Peyer's patch (tissue), 4 donors: Measurements from ENCODE around the gene GOLT1B.

Source experiments
- CTCF ChIP-seq, 6 experiments: fragments of 450-650 bp in 4 of 6; fragments of 200-600 bp in 2 of 6; sonication (generic) in 1 of 6; IDR thresholded peaks; one replicate each; pipeline ENCODE4 v1.5.1; 2017 to 2019; ENCODE audit warnings: antibody characterized with exemption in 6 of 6, mild to moderate bottlenecking in 3 of 6, moderate library complexity in 1 of 6
- POLR2A ChIP-seq, 2 donors: fragments of 450-650 bp; IDR thresholded peaks; one replicate each; pipeline ENCODE4 v1.5.1; 2017; ENCODE audit warnings: antibody characterized with exemption in 2 of 2, mild to moderate bottlenecking in 2 of 2, moderate library complexity in 2 of 2

- no peak for TF ChIP-seq CTCF (IDR thresholded peaks at IDR 0.05)
- no peak for TF ChIP-seq POLR2A (IDR thresholded peaks at IDR 0.05)
Measured at GRCh38 chr12:21476949-21477348, 24.6 kb upstream of the GOLT1B start.
